Measurements from ENCODE around the gene ATP9A. TPM values are rescaled to one million over a fixed set of nuclear protein-coding genes. Genes with fewer than 3 reads are reported as not detected.

Gene ATP9A
- total and polyA plus RNA-seq, 2 of the 4 experiments (the other 2 are of a cell fraction): 10.6 to 22.4 TPM

GRCh38 chr20:51705400-51705799, 62.8 kb downstream of the ATP9A start:
- Histone ChIP-seq H2AK5ac (ENCODE audit: low read depth, low read length) (no peak overlapping the region), H3K4ac (ENCODE audit: low read depth, low read length) (no peak overlapping the region), H3K4me1 (ENCODE audit: control insufficient read depth, insufficient read depth, low read length) (peaks cover 3% of the 10 kb centered on the region), H3K14ac (replicated peaks; ENCODE audit: low read depth, low read length) (no peak overlapping the region), H3K18ac (ENCODE audit: low read depth, low read length) (no peak overlapping the region), H3K4me3 (ENCODE audit: insufficient read depth, low read depth, low read length) (no peak overlapping the region), H2AK9ac (replicated peaks; ENCODE audit: low read depth, low read length, poor library complexity) (no peak overlapping the region), H3K36me3 (ENCODE audit: control insufficient read depth, insufficient read depth, low read length) (no peaks in the 10 kb centered on the region; the same call in 1 of the 2 replicates), H3K79me1 (ENCODE audit: low read depth in 1 of 2, low read length in 2 of 2) (peaks cover 0 to 9% of the 10 kb centered on the region in 2 experiments; a peak in 2 of 4 replicates), H2BK15ac (ENCODE audit: low read depth, low read length) (no peak overlapping the region), H3K9ac (ENCODE audit: low read depth, low read length) (no peak overlapping the region), H4K20me1 (ENCODE audit: insufficient read depth, low read length) (no peaks in the 10 kb centered on the region), H3K56ac (ENCODE audit: extremely low read depth, insufficient read depth, low read length) (no peak overlapping the region), H3K9me3 (ENCODE audit: control insufficient read depth, insufficient read depth, low read length) (no peaks in the 10 kb centered on the region), H3K23ac (ENCODE audit: low read depth, low read length) (no peak overlapping the region), H4K5ac (ENCODE audit: low read depth, low read length) (no peak overlapping the region), H4K91ac (ENCODE audit: insufficient read depth, low read depth, low read length) (no peak overlapping the region), H4K8ac (ENCODE audit: low read depth in 2 of 2, low read length in 2 of 2) (no peak overlapping the region), H3K9me1 (ENCODE audit: insufficient read depth, low read length) (peaks cover 4% of the 10 kb centered on the region; the same call in 1 of the 2 replicates), H3K27me3 (ENCODE audit: control insufficient read depth, insufficient read depth, low read length) (no peaks in the 10 kb centered on the region), H3K27ac (ENCODE audit: insufficient read depth, low read length) (no peak overlapping the region), H2BK5ac (ENCODE audit: low read depth, low read length, poor library complexity, severe bottlenecking) (no peak overlapping the region), H3K4me2 (ENCODE audit: low read depth, low read length) (no peak overlapping the region), H2BK20ac (ENCODE audit: low read depth, low read length) (no peak overlapping the region), H2AFZ (replicated peaks; ENCODE audit: low read length, poor library complexity) (no peak overlapping the region), H2BK120ac (ENCODE audit: low read depth, low read length) (no peak overlapping the region)
- BruUV-seq (replicated peaks): no TSS peak
- dilution Hi-C loops (cut with HindIII; ENCODE audit: low sequenced_read_pairs, unreplicated experiment): no loop called here
- DNase-seq (no peak), ATAC-seq (ENCODE audit: low read depth) (no peak)
- intact Hi-C loops (cut with micrococcal nuclease): no loop called here
- POLR2A ChIA-PET (ENCODE audit: unreplicated experiment): no interaction called here
- TF ChIP-seq MAFK (IDR thresholded peaks at IDR 0.05; ENCODE audit: low read depth, low read length) (no peak), SMC3 (IDR thresholded peaks at IDR 0.05; ENCODE audit: low read depth, low read length) (no peak), RFX5 (IDR thresholded peaks at IDR 0.05; ENCODE audit: low read depth, low read length) (no peak), CHD1 (IDR thresholded peaks at IDR 0.05; ENCODE audit: low read depth, low read length) (no peak)
- CTCF ChIA-PET: interaction anchor here (1.1 kb wide), 1 partner anchor 9 kb away, joined by 3 read pairs; no protein-coding TSS in a partner anchor
- WGBS, 2 experiments (ENCODE audit: extremely low coverage in 2 of 2, insufficient read length in 1 of 2): no CpG with 5 or more reads among the region's 4 CpGs
- in situ Hi-C loops (cut with MboI; ENCODE audit: low sequenced_read_pairs): loop anchor here (10.0 kb wide), 1 partner anchor 379 kb away; no protein-coding TSS in a partner anchor
